ENCODE measurements around the gene CRB3.

CRB3 gene

GRCh38 chr19:6433165-6433564 lies 30.9 kb upstream of the CRB3 start:
- no peak for DNase-seq (ENCODE audit: low spot score)

DNA sequence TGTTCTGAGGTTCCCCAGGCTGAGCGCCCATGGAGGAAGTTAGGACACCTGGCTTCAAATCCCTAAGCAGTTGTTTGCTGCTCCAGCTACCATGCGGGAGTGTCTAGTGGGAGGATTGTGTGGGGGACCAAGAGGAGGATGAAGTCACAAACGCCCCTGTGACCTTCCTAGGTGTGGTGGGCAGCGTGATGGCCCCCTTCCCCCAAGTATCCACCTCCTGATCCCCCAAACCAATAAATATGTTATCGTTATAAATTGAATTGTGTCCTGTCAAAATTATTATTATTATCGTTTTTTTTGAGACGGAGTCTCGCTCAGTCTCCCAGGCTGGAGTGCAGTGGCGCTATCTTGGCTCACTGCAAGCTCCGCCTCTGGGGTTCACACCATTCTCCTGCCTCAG lies 30.4 kb upstream of the CRB3 start, which contains the start of gene SLC25A41:
TSS of gene SLC25A41 (minus strand) at position 101 of the 400 bp plus-strand sequence. CDS start at position 31, 70 bp downstream.
- DNase-seq (ENCODE audit: low spot score), result no peak

DNA sequence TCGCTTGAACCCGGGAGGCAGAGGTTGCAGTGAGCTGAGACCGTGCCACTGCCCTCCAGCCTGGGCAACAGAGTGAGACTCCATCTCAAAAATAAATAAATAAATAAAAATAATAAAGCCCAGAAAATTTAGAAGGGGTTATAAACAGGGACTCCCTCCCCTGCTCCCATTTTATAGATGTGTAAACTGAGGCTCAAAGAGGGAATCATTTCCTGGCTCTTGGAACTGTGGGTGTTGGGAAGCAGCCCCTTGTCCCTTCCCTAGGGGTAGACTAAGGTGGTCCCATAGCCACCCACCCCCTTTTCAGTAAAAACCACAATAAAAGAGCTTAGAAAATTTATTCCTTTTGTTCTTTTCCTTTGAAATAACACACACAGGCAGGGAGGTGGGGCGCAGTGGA lies 24.3 kb upstream of the CRB3 start:
- no peak for DNase-seq (ENCODE audit: low spot score)

- DNase-seq (ENCODE audit: low spot score), result no peak
Observed at GRCh38 chr19:6440905-6441304, 23.2 kb upstream of the CRB3 start.

GRCh38 chr19:6442087-6442688 lies 21.9 kb upstream of the CRB3 start:
- no peak for DNase-seq (ENCODE audit: low spot score)

DNA sequence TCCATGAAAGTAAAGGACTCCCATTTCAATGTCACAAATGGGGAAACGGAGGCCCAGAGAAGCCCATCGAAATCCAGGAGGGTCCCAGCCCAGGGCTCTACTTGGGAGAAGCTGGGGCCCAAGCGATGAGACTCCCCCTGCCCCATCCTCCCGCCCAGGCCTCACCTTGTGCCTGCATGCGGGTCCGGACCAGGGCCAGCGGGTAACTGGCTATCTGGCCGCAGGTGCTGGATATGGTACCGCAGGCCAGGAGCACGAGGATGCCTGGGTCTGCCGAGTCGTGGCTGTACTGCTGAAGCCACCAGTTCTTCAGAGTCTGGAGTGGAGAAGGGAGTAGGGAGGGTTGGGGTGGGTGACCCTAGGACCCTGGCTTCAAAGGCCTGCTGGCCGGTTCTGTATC lies 20.1 kb upstream of the CRB3 start:
- DNase-seq (ENCODE audit: low spot score), result no peak

- DNase-seq (ENCODE audit: low spot score), result no peak
Observed at GRCh38 chr19:6446452-6446851, 17.6 kb upstream of the CRB3 start.

DNA sequence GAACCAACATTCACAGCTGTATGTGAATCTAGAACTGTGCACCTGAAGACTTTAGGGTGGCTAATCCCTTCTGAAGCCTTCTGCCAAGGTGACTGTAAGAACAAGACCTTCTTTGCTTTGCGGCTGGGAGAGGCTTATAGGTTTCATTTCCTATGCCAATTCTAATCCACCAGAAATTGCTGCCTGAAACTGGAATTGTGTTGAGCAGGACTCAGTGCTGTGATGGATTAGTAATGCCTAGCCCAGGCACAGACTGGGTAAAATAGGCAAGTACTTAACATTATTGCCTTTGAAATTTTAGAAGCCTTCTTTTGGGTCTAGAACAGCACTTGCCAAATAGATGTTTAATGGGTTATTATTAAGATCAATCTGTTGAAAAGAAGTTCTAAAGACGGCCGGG lies 16.0 kb upstream of the CRB3 start:
- no peak for DNase-seq (ENCODE audit: low spot score)

DNA sequence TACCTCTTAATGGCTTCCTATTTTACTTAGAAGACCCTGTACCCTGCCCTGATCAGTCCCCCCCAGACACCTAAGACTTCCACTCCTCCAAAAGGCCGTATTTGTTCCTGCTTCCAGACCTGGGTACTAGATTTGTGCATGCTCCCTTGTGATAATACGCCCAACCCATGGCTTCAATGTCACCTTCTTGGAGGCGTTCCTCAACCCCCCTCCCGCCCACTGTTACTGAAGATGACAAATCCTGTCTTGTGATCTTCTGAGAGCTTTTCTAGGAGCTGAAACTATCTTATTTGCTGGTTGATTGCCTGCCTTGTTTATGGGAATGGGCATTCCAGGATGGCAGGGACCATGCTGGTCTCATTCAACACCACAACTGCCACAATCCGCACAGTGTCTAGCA lies 13.9 kb upstream of the CRB3 start:
- no peak for DNase-seq (ENCODE audit: low spot score)

DNA sequence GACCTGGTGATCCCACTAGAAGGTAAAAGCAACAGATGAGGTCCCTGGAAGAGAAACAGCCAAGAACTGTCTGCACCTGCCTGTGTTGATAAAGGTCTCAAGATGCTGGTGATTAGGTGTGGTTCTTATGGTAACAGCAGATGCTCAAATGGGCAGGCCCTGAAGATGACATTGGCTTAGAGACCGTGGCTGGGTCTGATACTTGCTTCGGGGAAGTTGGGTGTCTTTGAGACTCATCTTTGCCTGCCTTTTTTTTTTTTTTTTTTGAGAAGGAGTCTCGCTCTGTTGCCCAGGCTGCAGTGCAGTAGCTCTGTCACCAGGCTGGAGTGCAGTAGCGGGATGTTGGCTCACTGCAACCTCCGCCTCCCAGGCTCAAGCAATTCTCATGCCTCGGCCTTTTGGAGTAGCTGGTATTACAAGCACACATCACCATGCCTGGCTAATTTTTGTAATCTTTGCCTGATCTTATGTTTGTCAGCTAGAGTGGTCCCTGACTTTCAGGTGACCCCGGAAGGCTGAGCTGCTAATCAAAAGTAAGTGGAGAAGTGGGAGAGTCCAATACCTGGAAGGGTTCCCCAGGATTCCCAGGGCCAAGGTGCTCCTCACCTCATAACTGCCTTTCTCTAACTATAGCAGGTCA lies 12.4 kb upstream of the CRB3 start:
- no peak for DNase-seq (ENCODE audit: low spot score)

DNA sequence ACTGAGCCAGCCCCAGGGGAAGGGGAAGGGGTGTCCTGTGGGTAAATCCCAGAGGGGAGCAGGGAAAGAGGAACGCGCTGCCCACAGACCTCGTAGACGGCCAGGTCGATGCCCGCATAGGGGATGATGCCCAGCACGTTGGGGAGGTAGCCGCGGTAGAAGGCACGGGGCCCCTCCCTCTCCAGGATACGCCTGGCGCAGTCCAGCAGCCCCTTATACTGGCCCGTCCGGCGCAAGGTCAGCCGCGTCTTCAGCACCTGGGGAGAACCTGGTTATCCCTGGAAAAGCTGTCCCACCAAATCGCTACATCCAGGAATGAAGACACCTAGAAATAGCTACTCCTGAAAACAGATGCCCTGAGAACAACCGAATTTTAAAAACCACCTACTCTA lies 11.9 kb upstream of the CRB3 start:
- DNase-seq (ENCODE audit: low spot score), result no peak

- DNase-seq (ENCODE audit: low spot score), result no peak
Observed at GRCh38 chr19:6452899-6453298, 11.2 kb upstream of the CRB3 start.

- no peak for DNase-seq (ENCODE audit: low spot score)
Observed at GRCh38 chr19:6453951-6454565, 10.0 kb upstream of the CRB3 start.

GRCh38 chr19:6455924-6456323 lies 8.1 kb upstream of the CRB3 start:
- DNase-seq (ENCODE audit: low spot score), result no peak

DNA sequence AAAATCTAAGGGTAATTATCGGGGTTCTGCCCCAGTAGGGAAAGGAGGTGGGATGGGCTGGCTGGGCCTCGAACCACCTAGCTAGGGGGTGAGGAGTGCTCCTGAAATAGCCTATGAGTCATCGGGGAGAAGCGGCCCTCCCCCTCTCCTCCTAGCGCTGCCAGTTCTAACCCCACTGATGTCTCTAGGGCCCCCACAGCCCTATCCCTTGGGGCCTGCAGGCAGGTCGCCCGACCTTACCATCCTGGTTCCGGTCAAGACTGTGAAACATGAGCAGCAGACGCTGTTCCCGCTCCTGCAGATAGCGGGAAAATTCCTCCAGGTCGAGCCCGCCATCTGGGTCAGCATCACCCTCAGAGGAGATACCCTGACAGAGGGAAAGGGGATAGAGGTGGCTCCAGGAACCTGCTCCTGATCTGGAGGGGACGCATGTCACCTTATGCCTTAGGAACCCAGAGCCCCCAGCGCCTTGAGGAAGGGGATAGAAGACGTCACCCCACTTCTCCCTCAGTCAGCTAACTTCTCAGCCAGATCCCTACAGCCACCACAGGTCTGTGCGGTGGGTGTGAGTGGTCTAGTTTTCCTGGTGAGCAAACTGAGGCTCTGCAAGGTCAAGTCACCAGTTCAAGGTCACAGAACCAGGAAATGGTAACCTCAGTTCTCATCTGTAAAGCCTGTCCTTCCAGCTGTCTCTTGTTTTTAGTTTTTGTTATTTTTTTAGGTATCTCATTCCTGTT lies 5.9 kb upstream of the CRB3 start:
- no peak for DNase-seq (ENCODE audit: low spot score)

- DNase-seq (ENCODE audit: low spot score), result no peak
Observed at GRCh38 chr19:6458695-6459261, 5.3 kb upstream of the CRB3 start.

- DNase-seq (ENCODE audit: low spot score), result no peak
Observed at GRCh38 chr19:6459262-6460098, 4.6 kb upstream of the CRB3 start, which contains the start of gene SLC25A23. Gene SLC25A23 (minus strand): TSS chr19:6459792. CDS start chr19:6459628, 164 bp downstream.

GRCh38 chr19:6460099-6460884 lies 3.8 kb upstream of the CRB3 start:
- peak; percentile 97 for DNase-seq (ENCODE audit: low spot score)

DNA sequence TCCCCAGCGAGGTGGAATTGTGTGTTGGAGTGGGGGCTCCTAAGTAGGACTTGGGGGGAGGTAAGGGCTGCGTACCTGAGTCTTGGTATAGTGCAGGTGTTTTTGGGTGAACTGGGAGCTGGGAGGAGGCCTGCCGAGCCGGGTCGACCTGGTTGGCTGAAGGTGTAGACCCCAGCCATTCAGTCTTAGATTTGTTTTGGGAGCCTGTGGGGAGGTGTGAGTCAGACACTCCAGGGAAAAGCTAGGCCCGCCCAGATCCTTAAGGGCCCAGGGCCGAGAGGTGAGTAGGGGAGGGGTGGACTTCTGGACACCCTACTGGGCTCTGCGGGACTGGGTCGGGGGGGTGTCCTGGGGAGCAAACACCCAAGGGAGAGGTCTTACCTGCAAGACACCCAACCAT lies 935 bp downstream of the CRB3 start:
- DNase-seq (ENCODE audit: low spot score), result no peak

DNA sequence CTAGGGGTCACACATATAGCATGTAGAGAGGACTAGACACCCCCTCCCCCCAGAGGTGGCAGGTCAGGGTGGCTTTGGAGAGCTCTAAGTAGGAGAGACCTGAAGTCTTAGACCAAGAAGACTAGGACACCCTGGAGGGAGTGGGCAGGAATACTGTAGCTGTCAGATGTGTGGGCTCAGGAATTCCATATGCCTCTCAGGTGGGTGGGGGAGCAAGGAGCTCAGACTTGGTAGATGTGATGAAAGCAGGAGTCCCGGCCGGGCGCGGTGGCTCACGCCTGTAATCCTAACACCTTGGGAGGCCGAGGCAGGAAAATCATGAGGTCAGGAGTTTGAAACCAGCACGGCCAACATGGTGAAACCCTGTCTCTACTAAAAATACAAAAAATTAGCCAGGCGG lies 1.6 kb downstream of the CRB3 start:
- no peak for DNase-seq (ENCODE audit: low spot score)

Measured in pons (tissue), 1 donor.